Heart right ventricle (tissue), 16 donors: ENCODE measurements around the gene FMN2. TPM values are rescaled to one million over a fixed set of nuclear protein-coding genes. Genes with fewer than 3 reads are reported as not detected.
A peak's percentile ranks its signal among the peaks of the same experiment; 100 is the strongest.

Experiments used
- ATAC-seq, 8 donors: fragments of 200-7000 bp; cut with Tn5 transposase; one replicate each; pipeline ENCODE4 v1.9.1; 2020; ENCODE audit warnings: mild to moderate bottlenecking in 8 of 8, moderate library complexity in 8 of 8, moderate number of reproducible peaks in 1 of 8
- DNase-seq, 2 donors: peaks; one replicate each; pipeline ENCODE4 v3.0.0-alpha.2; 2020
- H3K27ac ChIP-seq, 10 donors: fragments of 200-600 bp; sonication (generic) in 2 of 10; one replicate each; pipeline versions ENCODE4 v1.5.0 to v1.8.0; 2020 to 2022; ENCODE audit warnings: mild to moderate bottlenecking in 3 of 10
- H3K27me3 ChIP-seq, 7 donors: fragments of 200-600 bp; one replicate each; pipeline ENCODE4 v1.8.0; 2021 to 2022; ENCODE audit warnings: mild to moderate bottlenecking in 2 of 7
- H3K36me3 ChIP-seq, 9 donors: fragments of 200-600 bp; sonication (generic) in 1 of 9; one replicate each; pipeline versions ENCODE4 v1.5.0 to v1.8.0; 2020 to 2022; ENCODE audit warnings: mild to moderate bottlenecking in 2 of 9
- H3K4me1 ChIP-seq, 9 donors: fragments of 200-600 bp; sonication (generic) in 1 of 9; one replicate each; pipeline versions ENCODE4 v1.5.0 to v1.8.0; 2020 to 2022; ENCODE audit warnings: mild to moderate bottlenecking in 4 of 9
- H3K4me3 ChIP-seq, 10 donors: fragments of 200-600 bp; sonication (generic) in 2 of 10; one replicate each; pipeline versions ENCODE4 v1.5.0 to v1.8.0; 2020 to 2022; ENCODE audit warnings: mild to moderate bottlenecking in 7 of 10, moderate library complexity in 2 of 10
- H3K9me3 ChIP-seq, 11 donors: fragments of 200-600 bp in 10 of 11; sonication (generic) in 2 of 11; one replicate each; pipeline versions ENCODE4 v1.5.0 to v1.8.0; 2013 to 2022; ENCODE audit warnings: mild to moderate bottlenecking in 2 of 11, control low read depth in 1 of 11, moderate library complexity in 1 of 11
- WGBS, 2 donors: extraction: QIAGEN DNeasy Blood & Tissue Kit; methylation state at CpG; one replicate each; pipeline ENCODE4 v1.1.7; 2013; ENCODE audit warnings: inconsistent platforms in 1 of 2; 5-methylcytosine and 5-hydroxymethylcytosine counted together
- intact Hi-C, 10 donors: fragments of 100-400 bp; cut with DNase I; formaldehyde crosslinking; loops; one replicate each; pipeline versions ENCODE4 v1.11.1 to v1.14.2; 2022
- polyA plus RNA-seq, 2 donors: library from polyadenylated mRNA; stranded (reverse); fragments of 200-250 nt; gene quantifications; one replicate each; pipeline ENCODE4 v1.2.3, GENCODE V29; 2013
- total RNA-seq, 10 donors: library from RNA; stranded (reverse); fragmentation: NEBNext Ultra II Directional in 3 of 10; extraction: Animal tissue kit (Norgen Biotek cat#: 25700) in 3 of 10; gene quantifications; one replicate each; pipeline versions ENCODE4 v1.2.1 to v1.2.4, GENCODE V29; 2021 to 2023
- TF ChIP-seq, protein P1 (sequence below), 9 donors: fragments of 200-600 bp; sonication (generic) in 2 of 9; IDR thresholded peaks; one replicate each; pipeline versions ENCODE4 v1.5.0 to v1.8.0; 2021 to 2022; ENCODE audit warnings: antibody characterized with exemption in 9 of 9, mild to moderate bottlenecking in 5 of 9, moderate library complexity in 1 of 9
- donor health status: Arrhythmogenic right ventricular cardiomyopathy.
- donor health status: ischemic (EF 13 %, LVEDD 7.1; RV severe dilation, severe dysfunction).
- donor health status: healthy with polysubstance abuse.
- donor health status: DM: no; HTN: yes; CAD: no.
- donor health status: DM: no; HTN: no; CAD: no.
- donor health status: ischemic (EF 25% LVEDD 6.9; RV normal size, moderate dysfunction).
- donor health status: ischemic (EF 25% LVEDD 5.7; RV mildly dilated, moderate dysfunction).
- donor health status: healthy.
- donor health status: DM: yes; HTN: yes; CAD: no.
- donor health status: Ischemic cardiomyopathy.
- donor health status: ischemic (EF 35%, LVEDD 5.7; RV mildly dilated, moderate dysfunction).
- donor health status: nonischemic (EF 11% LVEDD 7.7; RV severe dilation, severe dysfunction).
- donor health status: DM: yes; HTN: yes; CAD: no.
- donor health status: PGD.
- donor health status: ischemic (EF 29% LVEDD 5.4; RV normal size, mild dysfunction).
- donor health status: nonischemic (EF 23%, LVEDD 6.1; RV moderate dilation, normal function).

The FMN2 gene
- total and polyA plus RNA-seq, 12 donors, result 0.03 to 0.70 (median 0.12) TPM; not detected in 9

DNA sequence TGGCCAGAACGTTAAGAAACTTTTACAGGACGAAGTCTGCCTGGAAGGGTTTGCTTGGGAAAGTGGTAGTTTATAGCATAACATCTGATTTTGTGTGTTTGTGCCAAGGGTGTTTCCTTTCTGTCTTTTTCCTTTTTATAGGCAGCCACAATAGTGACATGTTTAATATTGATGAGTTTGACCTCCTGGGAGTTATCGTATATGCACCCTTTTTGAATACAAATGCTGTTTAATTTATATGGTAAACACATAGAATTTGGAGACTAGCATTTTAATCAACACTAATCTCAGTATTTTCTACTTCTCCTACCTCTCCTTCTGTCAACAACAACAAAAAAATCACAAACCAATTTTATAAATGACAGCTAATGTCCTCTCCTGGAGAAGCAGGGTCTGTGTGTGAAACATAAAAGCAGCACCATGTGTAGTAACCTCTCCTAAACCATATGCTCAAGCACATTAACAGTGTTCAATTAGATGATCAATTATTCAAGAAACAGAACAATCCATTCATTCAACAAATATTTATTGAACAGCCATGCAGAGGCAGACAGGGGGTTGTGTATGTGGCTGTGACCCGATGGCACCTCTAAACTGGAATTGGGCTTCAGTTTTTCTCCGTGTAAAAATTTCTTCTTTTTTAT lies 604 bp upstream of the FMN2 start:
- peak overlapping the region in 4 of 10 donors; percentile 18 to 47 (median 34) for H3K4me3 ChIP-seq
- no peaks in the 10 kb centered on the region for H3K36me3 ChIP-seq
- H3K4me1 ChIP-seq, result peaks cover 5 to 24% (median 18%) of the 10 kb centered on the region in 9 donors
- H3K27ac ChIP-seq, result no peak overlapping the region
- TF ChIP-seq, protein P1, sequence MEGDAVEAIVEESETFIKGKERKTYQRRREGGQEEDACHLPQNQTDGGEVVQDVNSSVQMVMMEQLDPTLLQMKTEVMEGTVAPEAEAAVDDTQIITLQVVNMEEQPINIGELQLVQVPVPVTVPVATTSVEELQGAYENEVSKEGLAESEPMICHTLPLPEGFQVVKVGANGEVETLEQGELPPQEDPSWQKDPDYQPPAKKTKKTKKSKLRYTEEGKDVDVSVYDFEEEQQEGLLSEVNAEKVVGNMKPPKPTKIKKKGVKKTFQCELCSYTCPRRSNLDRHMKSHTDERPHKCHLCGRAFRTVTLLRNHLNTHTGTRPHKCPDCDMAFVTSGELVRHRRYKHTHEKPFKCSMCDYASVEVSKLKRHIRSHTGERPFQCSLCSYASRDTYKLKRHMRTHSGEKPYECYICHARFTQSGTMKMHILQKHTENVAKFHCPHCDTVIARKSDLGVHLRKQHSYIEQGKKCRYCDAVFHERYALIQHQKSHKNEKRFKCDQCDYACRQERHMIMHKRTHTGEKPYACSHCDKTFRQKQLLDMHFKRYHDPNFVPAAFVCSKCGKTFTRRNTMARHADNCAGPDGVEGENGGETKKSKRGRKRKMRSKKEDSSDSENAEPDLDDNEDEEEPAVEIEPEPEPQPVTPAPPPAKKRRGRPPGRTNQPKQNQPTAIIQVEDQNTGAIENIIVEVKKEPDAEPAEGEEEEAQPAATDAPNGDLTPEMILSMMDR (IDR thresholded peaks at IDR 0.05), result no peak
- 30 to 33% methylated on average over 5 of the region's 5 CpGs for WGBS, 2 donors
- no peaks in the 10 kb centered on the region for H3K9me3 ChIP-seq
- peaks cover 26 to 99% (median 88%) of the 10 kb centered on the region in 7 donors for H3K27me3 ChIP-seq
- ATAC-seq, result no peak
- intact Hi-C loops, result no loop called here
- DNase-seq, result no peak

DNA sequence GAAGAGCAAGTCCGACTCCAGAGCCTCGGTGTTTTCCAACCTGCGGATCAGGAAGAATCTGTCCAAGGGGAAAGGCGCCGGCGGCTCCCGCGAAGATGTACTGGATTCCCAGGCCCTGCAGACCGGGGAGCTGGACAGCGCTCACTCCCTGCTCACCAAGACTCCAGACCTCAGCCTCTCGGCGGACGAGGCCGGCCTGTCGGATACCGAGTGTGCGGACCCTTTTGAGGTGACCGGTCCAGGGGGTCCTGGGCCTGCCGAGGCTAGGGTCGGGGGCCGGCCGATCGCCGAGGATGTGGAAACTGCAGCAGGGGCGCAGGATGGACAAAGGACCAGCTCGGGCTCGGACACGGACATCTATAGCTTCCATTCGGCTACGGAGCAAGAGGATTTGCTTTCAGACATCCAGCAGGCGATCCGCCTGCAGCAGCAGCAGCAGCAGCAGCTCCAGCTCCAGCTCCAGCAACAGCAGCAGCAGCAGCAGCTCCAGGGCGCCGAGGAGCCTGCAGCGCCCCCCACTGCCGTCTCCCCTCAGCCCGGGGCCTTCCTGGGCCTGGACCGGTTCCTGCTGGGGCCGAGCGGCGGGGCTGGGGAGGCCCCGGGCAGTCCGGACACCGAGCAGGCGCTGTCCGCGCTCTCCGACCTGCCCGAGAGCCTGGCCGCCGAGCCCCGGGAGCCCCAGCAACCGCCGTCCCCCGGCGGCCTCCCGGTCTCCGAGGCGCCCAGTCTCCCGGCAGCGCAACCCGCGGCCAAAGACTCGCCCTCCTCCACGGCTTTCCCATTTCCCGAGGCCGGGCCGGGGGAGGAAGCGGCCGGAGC lies 827 bp downstream of the FMN2 start:
- H3K4me3 ChIP-seq, result peak overlapping the region in 9 of 10 donors; percentile 18 to 47 (median 38)
- TF ChIP-seq, protein P1 (IDR thresholded peaks at IDR 0.05), result no peak
- 1% methylated on average over 70 of the region's 70 CpGs for WGBS, 2 donors
- no peak overlapping the region for H3K27ac ChIP-seq
- intact Hi-C loops, result no loop called here
- no peaks in the 10 kb centered on the region for H3K36me3 ChIP-seq
- H3K9me3 ChIP-seq, result no peaks in the 10 kb centered on the region
- ATAC-seq, result peak in 6 of 8 donors; percentile 8 to 61 (median 32)
- H3K4me1 ChIP-seq, result peaks cover 5 to 24% (median 18%) of the 10 kb centered on the region in 9 donors
- H3K27me3 ChIP-seq, result peaks cover 26 to 98% (median 90%) of the 10 kb centered on the region in 7 donors
- DNase-seq, result no peak

DNA sequence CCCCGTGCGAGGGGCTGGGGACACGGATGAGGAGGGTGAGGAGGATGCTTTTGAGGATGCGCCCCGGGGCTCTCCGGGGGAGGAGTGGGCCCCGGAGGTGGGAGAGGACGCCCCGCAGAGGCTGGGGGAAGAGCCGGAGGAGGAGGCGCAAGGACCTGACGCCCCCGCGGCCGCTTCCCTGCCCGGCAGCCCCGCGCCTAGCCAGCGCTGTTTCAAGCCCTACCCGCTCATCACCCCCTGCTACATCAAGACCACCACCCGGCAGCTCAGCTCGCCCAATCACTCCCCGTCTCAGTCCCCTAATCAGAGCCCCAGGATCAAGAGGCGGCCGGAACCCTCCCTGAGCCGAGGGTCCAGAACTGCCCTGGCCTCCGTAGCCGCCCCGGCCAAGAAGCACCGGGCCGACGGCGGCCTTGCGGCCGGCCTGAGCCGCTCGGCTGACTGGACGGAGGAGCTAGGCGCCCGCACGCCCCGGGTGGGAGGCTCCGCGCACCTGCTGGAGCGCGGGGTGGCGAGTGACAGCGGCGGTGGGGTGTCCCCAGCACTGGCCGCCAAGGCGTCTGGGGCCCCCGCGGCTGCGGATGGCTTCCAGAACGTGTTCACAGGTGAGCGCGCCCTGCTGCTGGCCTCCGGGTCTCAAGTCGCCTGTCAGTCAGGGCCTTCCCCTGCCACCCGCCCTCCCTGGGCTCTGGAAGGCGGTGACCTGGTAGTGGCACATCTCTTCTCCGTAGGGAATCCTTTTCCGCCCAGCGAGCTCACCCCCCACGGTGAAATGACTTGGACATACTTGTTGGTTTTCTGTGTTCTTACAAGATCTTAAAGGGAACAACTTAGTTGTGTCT lies 1.7 kb downstream of the FMN2 start:
- Histone ChIP-seq H3K36me3 (no peaks in the 10 kb centered on the region), H3K9me3 (no peaks in the 10 kb centered on the region), H3K4me1 (peaks cover 5 to 24% (median 18%) of the 10 kb centered on the region in 9 donors), H3K27me3 (peaks cover 26 to 98% (median 88%) of the 10 kb centered on the region in 7 donors), H3K4me3 (peak overlapping the region in 9 of 10 donors; percentile 18 to 47 (median 38)), H3K27ac (no peak overlapping the region)
- peak in 1 of 8 donors; percentile 38 for ATAC-seq
- no peak for DNase-seq
- 5% methylated on average over 48 to 65 of the region's 65 CpGs for WGBS, 2 donors
- intact Hi-C loops, result no loop called here
- TF ChIP-seq, protein P1 (IDR thresholded peaks at IDR 0.05), result no peak
